Neutrophil (primary cell): Measurements from ENCODE around the gene DUSP1.

Experiments
- H3K27ac ChIP-seq: fragments of 200-600 bp; sonication (generic); 2 replicates; pipeline ENCODE4 v1.5.1; 2016; ENCODE audit warnings: mild to moderate bottlenecking, moderate library complexity
- H3K27me3 ChIP-seq: fragments of 200-600 bp; sonication (generic); 2 replicates; pipeline ENCODE4 v1.6.0; 2016; ENCODE audit warnings: mild to moderate bottlenecking
- H3K36me3 ChIP-seq: fragments of 200-600 bp; sonication (generic); 2 replicates; pipeline ENCODE4 v1.5.1; 2017
- H3K4me1 ChIP-seq, 2 experiments: fragments of 200-600 bp in 1 of 2; sonication (generic) in 1 of 2; 1 replicate in 1 of 2; 2 replicates in 1 of 2; pipeline versions ENCODE4 v1.5.1 to v1.6.1; 2013 to 2016; ENCODE audit warnings: low read depth in 1 of 2, low read length in 1 of 2, mild to moderate bottlenecking in 1 of 2, moderate library complexity in 1 of 2; ENCODE audit not compliant: control insufficient read depth in 1 of 2, insufficient read depth in 1 of 2
- H3K4me3 ChIP-seq, 2 experiments: fragments of 200-600 bp in 1 of 2; sonication (generic) in 1 of 2; 1 replicate in 1 of 2; 2 replicates in 1 of 2; pipeline ENCODE4 v1.5.1; 2013 to 2016; ENCODE audit warnings: low read depth in 1 of 2, low read length in 1 of 2, mild to moderate bottlenecking in 1 of 2, moderate library complexity in 1 of 2
- H3K9me3 ChIP-seq: fragments of 200-600 bp; sonication (generic); 2 replicates; pipeline ENCODE4 v1.5.1; 2016
- TF ChIP-seq, protein P1 (sequence below): fragments of 200-600 bp; sonication (generic); IDR thresholded peaks from 2 replicates; pipeline ENCODE4 v1.5.1; 2016; ENCODE audit warnings: antibody characterized with exemption

The DUSP1 gene

GRCh38 chr5:172805736-172806255 lies 34.8 kb upstream of the DUSP1 start:
- H3K27ac ChIP-seq, result peak overlapping the region; percentile 99

GRCh38 chr5:172805018-172805683 lies 34.2 kb upstream of the DUSP1 start:
- TF ChIP-seq, protein P1, sequence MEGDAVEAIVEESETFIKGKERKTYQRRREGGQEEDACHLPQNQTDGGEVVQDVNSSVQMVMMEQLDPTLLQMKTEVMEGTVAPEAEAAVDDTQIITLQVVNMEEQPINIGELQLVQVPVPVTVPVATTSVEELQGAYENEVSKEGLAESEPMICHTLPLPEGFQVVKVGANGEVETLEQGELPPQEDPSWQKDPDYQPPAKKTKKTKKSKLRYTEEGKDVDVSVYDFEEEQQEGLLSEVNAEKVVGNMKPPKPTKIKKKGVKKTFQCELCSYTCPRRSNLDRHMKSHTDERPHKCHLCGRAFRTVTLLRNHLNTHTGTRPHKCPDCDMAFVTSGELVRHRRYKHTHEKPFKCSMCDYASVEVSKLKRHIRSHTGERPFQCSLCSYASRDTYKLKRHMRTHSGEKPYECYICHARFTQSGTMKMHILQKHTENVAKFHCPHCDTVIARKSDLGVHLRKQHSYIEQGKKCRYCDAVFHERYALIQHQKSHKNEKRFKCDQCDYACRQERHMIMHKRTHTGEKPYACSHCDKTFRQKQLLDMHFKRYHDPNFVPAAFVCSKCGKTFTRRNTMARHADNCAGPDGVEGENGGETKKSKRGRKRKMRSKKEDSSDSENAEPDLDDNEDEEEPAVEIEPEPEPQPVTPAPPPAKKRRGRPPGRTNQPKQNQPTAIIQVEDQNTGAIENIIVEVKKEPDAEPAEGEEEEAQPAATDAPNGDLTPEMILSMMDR, result no peak
- peak overlapping the region; percentile 99 for H3K27ac ChIP-seq
- H3K4me1 ChIP-seq, result peaks cover 54 to 70% of the 10 kb centered on the region in 2 experiments
- H3K4me3 ChIP-seq, result no peak overlapping the region
- no peaks in the 10 kb centered on the region for H3K36me3 ChIP-seq
- H3K9me3 ChIP-seq, result no peaks in the 10 kb centered on the region
- no peaks in the 10 kb centered on the region for H3K27me3 ChIP-seq

More at GRCh38 chr5:172805736-172806255, 34.8 kb upstream of the DUSP1 start:
- H3K4me3 ChIP-seq, result peak overlapping the region in 1 of 2 experiments; percentile 4
- no peaks in the 10 kb centered on the region for H3K36me3 ChIP-seq
- peaks cover 48 to 64% of the 10 kb centered on the region in 2 experiments for H3K4me1 ChIP-seq
- TF ChIP-seq, protein P1, result no peak
- no peaks in the 10 kb centered on the region for H3K9me3 ChIP-seq
- no peaks in the 10 kb centered on the region for H3K27me3 ChIP-seq

GRCh38 chr5:172802567-172803176 lies 31.7 kb upstream of the DUSP1 start:
- Histone ChIP-seq H3K4me1 (peaks cover 72 to 89% of the 10 kb centered on the region in 2 experiments), H3K27me3 (no peaks in the 10 kb centered on the region), H3K36me3 (no peaks in the 10 kb centered on the region), H3K9me3 (no peaks in the 10 kb centered on the region), H3K4me3 (no peak overlapping the region), H3K27ac (peak overlapping the region; percentile 100)
- TF ChIP-seq, protein P1, result no peak

DNA sequence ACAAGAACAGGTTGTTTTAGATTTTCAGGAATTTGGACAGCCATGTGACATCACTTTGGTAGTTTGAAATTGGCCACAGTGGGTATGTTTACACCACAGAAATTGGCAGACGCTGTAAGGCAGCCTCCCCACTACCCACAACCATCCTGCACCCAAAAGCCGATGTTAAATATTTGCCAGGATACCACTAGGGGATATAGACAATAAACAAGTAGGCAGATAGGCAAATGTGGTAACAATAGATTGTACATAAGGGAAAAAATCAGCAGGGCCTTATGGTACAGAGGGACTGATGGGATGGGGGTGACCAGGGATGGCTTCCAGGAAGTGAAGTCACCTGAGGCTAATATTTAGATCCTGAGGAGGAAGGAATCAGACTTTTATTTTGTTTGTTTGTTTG lies 31.1 kb upstream of the DUSP1 start:
- Histone ChIP-seq H3K4me3 (no peak overlapping the region), H3K27me3 (no peaks in the 10 kb centered on the region), H3K4me1 (peaks cover 75 to 89% of the 10 kb centered on the region in 2 experiments), H3K9me3 (no peaks in the 10 kb centered on the region), H3K27ac (peak overlapping the region; percentile 100), H3K36me3 (no peaks in the 10 kb centered on the region)
- TF ChIP-seq, protein P1, result no peak

- peak overlapping the region; percentile 100 for H3K27ac ChIP-seq
- H3K9me3 ChIP-seq, result no peaks in the 10 kb centered on the region
- H3K27me3 ChIP-seq, result no peaks in the 10 kb centered on the region
- no peaks in the 10 kb centered on the region for H3K36me3 ChIP-seq
- TF ChIP-seq, protein P1, result no peak
- H3K4me1 ChIP-seq, result peaks cover 74 to 90% of the 10 kb centered on the region in 2 experiments
- H3K4me3 ChIP-seq, result peak overlapping the region; percentile 49 to 51
Measured at GRCh38 chr5:172801179-172801671, 30.2 kb upstream of the DUSP1 start.
